Stimulated activated CD4-positive, alpha-beta T cell treated with anti-CD3 and anti-CD28 coated beads, Interleukin-2, amount 100 ng/mL, for 48 hours (primary cell): ENCODE data around the gene BTN3A1.

Experiments
- DNase-seq, 2 donors: peaks; one replicate each; pipeline ENCODE4 v3.0.0-alpha.2; 2020

The BTN3A1 gene

DNA sequence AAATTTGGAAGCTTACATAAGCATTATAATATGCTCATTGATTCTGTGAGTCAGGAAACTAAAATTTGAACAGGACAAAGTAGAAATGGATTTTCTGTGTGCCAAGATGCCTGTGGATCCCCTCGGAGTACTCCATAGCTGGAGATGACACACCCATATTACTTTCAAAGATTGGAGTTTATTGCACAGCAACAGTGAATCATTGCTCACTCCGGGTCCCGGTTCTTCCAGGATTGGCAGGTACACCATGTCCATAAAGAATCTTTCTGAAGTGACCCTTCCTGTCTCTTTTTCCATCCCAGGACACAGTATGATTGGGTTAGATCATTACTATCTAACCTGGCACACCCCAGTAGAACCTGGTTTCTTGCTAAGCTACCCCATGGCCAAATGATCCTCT is 21.8 kb upstream of the BTN3A1 start:
- no peak for DNase-seq

DNA sequence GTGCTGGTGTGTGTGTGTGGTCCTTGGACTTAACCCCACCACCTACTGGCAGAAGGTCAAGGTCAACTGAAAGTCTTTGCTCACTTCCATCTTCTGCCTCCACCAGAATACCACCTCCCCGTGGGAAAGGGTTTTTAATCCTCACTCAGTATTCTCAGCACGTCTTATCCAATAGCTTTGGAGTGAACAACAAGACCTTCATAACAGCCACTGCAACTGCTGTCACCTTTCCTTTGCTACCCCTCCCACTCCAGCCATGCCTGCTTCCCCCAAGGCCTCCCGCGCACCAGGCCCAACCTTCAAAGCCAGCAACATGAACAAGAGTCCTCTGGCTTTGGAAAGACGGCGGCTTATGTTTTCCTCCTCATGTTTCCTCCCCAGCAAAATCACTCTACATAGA is 20.0 kb upstream of the BTN3A1 start:
- DNase-seq: no peak

GRCh38 chr6:26383624-26384417 is 18.3 kb upstream of the BTN3A1 start:
- DNase-seq: no peak

DNA sequence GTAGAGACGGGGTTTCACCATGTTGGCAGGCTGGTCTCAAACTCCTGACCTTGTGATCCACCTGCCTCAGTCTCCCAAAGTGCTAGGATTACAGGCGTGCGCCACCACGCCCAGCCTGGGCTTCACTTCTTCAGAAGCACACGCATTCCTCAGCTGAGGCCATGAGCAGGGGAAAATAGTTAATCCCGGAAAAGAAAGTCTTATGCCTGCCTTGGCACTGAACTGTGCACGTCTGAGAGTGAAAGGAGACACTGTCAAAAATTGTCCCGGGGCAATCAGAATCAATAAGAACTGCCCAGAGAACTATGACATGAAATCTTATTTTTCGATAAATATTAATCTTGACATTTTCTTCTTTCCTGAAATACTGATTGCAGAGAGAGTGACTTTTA is 16.3 kb upstream of the BTN3A1 start:
- DNase-seq: no peak

DNA sequence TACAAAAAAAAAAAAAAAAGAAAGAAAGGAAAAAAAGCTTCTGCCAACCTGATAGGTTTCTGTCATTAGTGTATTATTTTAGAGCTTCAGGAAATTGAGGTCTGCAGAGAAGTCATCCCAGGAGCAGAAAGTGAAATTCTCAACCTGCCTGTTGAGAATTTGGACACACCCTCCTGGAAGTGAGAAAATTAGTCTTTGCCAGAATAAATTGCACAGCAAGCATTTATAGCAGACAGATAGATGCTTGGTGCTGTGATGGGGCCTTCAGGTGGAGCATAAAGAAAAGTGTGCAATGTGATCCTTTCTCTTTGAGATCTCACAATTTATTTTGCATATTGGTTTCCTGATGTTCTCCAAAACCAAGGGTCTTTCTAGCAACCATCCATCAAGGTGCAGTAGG is 14.5 kb upstream of the BTN3A1 start:
- DNase-seq: no peak

DNA sequence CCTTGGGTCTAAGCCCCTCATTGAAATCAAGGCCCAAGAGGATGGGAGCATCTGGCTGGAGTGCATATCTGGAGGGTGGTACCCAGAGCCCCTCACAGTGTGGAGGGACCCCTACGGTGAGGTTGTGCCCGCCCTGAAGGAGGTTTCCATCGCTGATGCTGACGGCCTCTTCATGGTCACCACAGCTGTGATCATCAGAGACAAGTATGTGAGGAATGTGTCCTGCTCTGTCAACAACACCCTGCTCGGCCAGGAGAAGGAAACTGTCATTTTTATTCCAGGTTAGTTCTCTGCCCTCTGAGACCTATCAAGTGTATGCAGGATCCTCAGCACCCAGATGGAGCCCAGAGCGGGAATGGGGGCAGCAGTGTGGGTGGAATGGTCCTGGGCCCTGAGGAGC is 14.1 kb upstream of the BTN3A1 start:
- no peak for DNase-seq

DNA sequence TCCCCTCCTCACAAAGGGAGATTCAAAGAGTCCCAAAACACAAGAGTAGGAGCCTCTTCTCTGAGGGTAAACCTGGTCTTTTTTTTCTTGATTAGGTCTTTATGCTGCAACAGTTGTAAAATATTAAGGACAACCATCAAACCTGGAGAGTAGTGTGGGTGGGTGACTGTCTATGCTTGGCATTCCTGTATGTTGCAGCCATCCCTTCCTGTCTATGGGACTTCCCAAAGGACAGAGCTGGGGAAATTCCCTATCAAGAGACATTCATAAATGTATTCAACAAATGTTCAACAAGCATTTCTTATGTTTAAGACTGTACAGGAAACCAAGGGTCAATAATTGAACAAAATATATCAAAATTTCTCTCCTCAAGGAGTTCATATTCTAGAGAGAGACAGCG is 13.6 kb upstream of the BTN3A1 start:
- no peak for DNase-seq

DNA sequence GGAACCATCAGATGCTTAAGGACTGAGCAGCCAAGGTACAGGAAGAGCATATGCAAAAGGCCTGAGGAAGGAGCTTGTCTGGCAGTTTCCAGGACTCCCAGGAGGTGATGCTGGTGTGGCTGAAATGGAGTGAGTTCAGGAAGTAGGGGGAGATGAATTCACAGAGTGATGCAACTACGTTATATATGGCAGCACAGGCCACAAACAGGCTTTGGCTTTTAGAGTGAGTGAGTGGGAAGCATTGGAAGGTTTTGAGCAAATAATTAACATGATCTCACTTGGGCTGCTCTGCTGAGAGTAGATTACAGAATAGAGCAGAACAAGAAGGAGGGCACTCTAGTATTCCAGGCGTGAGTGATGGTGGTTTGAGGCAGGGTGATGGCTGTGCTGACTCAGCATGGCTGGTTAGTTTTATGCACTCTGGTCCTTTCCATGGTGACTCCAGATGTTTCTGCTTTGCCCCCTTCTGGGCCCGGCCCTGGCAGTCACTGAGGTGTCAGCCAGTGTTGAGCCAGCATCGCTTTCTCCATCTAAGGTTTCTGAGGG is 12.7 kb upstream of the BTN3A1 start:
- no peak for DNase-seq

- no peak for DNase-seq
These were observed 11.5 kb upstream of the BTN3A1 start for GRCh38 chr6:26390531-26390930.

GRCh38 chr6:26392932-26393636 is 9.0 kb upstream of the BTN3A1 start:
- DNase-seq: no peak

DNA sequence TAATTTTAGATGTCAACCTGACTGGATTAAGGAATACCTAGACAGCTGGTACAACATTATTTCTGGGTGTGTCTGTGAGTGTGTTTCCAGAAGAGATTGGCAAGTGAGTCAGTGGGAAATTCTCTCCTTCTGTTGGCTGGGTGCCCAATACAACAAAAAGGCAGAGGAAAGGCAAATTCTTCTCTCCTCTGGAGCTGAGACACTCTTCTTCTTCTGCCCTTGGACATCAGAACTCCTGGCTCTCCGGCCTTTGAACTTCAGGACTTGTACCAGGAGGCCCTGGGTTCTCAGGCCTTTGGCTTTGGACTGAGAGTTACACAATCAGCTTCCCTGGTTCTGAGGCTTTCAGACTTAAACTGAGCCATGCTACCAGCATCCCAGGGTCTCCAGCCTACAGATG is 7.8 kb upstream of the BTN3A1 start:
- no peak for DNase-seq

DNA sequence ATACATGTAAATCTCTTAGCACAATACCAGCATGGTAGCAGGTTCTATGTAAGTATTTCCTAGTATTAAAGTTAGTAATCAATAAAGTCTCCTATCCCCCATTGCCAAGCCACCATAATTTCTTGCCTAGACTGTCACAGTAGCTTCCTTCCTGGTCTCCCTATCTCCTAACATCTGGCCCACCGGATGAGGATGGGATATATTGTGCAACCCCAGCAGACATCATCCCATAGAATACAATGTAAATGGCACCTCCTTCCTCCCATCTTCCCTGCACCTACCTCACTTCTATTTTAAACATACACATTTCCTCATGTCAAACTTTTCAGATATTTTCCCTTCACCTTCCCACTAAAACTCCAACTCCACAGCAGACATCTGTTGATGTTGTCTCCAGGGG is 3.5 kb upstream of the BTN3A1 start:
- no peak for DNase-seq

GRCh38 chr6:26400626-26401025 is 1.4 kb upstream of the BTN3A1 start:
- no peak for DNase-seq

DNA sequence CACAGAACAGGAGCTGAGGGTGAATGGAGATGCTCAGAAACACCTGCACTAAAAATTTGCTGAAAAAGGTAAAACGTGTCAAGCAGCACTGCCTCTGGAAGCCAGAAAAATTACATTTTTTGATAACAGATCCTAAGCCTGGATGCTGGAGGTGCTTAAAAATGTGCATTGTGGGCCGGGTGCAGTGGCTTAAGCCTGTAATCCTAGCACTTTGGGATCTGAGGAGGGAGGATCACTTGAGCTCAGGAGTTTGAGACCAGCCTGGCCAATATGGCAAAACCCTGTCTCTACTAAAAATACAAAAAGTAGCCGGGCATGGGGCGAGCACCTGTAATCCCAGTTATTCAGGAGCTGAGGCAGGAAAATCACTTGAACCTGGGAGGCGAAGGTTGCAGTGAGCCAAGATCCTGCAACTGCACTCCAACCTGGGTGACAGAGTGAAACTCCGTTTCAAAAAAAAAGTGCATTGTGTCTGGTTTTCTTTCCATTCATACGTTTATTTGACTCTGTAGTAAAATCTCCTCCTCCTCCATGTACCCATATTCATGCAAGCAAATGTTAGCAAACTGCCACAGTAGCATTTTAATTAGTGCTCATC is 587 bp upstream of the BTN3A1 start:
- DNase-seq: no peak

DNA sequence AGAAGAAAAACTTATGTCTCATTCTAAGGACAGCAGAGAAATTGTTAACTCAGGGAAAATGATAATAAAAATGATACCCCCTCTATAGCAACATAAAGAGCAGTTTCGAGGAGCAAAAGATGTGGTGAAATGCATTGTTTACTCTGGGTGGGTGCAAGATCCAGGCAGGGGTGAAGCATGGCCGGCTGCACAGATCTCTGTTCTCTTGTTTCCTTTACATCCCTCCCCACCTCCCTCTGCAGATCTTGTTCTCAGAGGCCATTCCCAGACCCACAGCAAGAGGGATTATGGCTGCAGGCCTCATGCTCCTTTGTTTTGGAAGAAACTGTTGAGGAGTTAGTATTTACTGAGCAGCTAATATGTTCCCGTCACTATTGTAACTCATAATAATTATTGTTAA is 1.8 kb downstream of the BTN3A1 start:
- no peak for DNase-seq

GRCh38 chr6:26404546-26404945 is 2.5 kb downstream of the BTN3A1 start:
- DNase-seq: no peak

DNA sequence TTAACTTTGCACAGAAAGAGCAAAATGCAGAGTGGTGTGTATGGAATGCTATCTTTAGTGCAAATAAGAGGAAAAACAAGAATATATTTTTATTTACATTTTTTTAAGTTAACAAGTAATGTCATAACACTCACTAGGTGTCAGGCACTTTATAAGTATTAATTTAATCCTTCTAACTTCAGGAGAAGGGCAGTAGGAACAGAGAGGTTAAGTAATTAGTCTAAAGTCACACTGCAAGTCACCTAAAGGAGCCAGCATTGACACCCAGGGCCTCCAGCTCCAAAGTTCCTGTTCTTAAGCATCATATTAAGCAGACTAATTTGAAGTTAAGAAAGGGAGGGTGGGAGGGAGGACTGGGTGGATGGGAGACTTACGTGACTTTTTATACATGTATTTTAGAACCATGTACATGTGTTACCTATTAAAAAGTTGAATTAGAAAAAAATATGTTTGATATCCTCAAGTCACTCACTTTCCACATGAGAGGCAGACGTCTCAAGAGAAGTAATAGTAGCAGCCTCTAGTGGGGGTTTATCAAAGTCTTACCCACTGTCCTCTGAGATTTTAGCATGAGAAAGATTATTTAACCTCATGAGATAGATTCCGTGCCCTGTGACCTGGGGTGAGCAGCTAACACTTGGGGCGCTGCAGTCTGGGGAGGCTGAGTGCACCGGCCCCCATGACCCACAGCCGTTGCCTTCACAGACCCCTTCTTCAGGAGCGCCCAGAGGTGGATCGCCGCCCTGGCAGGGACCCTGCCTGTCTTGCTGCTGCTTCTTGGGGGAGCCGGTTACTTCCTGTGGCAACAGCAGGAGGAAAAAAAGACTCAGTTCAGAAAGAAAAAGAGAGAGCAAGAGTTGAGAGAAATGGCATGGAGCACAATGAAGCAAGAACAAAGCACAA is 7.0 kb downstream of the BTN3A1 start:
- no peak for DNase-seq

- DNase-seq: no peak
These were observed 9.7 kb downstream of the BTN3A1 start for GRCh38 chr6:26411751-26412150.

DNA sequence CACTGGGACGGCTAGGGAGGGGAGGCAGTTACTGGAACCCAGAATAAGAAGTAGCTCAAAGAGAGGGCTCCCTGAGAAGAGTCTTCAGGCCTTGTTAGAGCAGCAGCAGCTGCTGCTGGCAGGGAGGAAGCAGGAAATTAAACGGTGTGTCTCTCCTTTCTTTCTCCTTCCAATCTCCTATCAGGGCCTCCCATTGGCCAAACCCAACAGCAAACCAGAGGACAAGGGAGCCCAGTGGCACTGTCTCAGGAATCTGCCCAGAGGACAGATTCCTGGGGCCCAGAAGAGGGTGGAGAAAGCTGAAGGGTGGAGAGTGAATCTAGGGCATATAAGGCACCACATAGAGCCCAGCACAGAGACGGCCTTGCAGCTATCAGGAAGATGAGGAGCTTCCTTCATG is 10.2 kb downstream of the BTN3A1 start:
- DNase-seq: no peak

DNA sequence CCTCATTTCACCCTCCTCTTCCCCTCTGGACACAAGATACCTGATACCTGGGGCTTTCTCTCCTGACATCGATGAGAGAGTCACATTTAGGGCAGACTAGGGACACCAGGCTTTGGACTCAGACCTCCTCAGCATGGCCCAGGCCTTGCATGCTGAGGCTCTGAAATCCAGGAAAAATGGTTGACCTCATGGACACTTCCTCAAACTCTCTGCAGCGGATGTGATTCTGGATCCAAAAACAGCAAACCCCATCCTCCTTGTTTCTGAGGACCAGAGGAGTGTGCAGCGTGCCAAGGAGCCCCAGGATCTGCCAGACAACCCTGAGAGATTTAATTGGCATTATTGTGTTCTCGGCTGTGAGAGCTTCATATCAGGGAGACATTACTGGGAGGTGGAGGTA is 10.9 kb downstream of the BTN3A1 start:
- no peak for DNase-seq

DNA sequence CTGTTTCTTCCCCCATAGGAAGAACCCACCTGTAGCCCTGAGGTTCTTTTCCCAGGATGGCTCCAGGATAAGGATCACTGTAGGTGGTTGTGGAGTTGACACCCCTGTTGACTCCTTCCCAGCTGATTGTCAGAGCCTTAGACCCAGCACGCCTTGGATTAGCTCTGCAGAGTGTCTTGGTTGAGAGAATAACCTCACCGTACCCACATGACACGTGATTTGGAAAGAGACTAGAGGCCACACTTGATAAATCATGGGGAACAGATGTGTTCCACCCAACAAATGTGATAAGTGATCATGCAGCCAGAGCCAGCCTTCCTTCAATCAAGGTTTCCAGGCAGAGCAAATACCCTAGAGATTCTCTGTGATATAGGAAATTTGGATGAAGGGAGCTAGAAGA is 12.2 kb downstream of the BTN3A1 start:
- DNase-seq: no peak

DNA sequence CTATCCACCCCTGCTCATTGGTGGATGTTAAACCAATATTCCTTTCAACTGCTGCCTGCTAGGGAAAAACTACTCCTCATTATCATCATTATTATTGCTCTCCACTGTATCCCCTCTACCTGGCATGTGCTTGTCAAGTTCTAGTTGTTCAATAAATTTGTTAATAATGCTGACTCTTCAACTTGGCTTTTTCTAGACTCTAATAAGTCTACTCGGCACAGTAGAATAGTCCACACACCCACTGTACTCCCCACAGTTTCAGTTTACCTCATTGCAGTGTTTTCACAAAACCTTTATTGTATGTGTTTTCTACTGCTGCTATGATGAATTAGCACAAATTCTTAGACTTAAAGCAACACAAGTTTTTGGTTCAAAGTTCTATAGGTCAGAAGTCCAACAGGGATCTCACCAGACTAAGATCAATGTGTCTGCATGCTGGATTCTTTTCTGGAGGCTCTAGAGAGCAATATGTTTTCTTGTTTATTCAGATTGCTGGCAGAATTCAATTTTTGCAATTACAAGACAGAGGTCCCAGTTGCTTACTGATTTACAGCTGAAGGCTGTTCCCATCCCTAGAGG is 13.1 kb downstream of the BTN3A1 start:
- DNase-seq: no peak

GRCh38 chr6:26415791-26416190 is 13.7 kb downstream of the BTN3A1 start:
- no peak for DNase-seq
